NB4 (cell line): Measurements from ENCODE around the gene MRPL49.

Experiments
- POLR2A ChIP-seq: IDR thresholded peaks from 2 replicates; pipeline ENCODE4 v1.6.1; 2011; ENCODE audit warnings: mild to moderate bottlenecking; ENCODE audit not compliant: insufficient read length; ENCODE audit errors: extremely low read depth
- TF ChIP-seq, protein P1 (sequence below): IDR thresholded peaks from one replicate; pipeline ENCODE4 v1.5.1; 2012; ENCODE audit warnings: low read depth, low read length

DNA sequence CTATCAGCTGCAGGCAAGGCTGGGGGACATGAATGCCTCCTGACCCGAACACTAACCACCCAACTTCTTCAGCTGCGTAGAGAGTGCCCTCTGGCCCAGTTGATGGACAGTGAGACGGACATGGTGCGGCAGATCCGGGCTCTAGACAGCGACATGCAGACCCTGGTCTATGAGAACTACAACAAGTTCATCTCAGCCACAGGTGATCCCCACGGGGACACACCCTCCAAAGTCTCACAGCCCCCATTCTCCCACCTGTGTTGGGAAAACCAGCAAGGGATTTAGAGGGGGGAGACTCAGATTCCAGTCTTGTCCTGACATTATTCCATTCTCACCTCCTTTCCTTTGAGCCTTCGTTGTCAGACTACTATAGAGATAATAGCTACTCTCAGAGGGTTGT is 25.2 kb upstream of the MRPL49 start:
- TF ChIP-seq, protein P1, sequence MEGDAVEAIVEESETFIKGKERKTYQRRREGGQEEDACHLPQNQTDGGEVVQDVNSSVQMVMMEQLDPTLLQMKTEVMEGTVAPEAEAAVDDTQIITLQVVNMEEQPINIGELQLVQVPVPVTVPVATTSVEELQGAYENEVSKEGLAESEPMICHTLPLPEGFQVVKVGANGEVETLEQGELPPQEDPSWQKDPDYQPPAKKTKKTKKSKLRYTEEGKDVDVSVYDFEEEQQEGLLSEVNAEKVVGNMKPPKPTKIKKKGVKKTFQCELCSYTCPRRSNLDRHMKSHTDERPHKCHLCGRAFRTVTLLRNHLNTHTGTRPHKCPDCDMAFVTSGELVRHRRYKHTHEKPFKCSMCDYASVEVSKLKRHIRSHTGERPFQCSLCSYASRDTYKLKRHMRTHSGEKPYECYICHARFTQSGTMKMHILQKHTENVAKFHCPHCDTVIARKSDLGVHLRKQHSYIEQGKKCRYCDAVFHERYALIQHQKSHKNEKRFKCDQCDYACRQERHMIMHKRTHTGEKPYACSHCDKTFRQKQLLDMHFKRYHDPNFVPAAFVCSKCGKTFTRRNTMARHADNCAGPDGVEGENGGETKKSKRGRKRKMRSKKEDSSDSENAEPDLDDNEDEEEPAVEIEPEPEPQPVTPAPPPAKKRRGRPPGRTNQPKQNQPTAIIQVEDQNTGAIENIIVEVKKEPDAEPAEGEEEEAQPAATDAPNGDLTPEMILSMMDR = no peak
- no peak for TF ChIP-seq POLR2A
